ENCODE results near the gene AMBRA1. TPM values are rescaled to one million over a fixed set of nuclear protein-coding genes. Genes with fewer than 3 reads are reported as not detected.
"Not testable (repeated sequence)": the region's sequence is repeated elsewhere in the genome, so short reads cannot be mapped to it uniquely, and the experiment has no call there.

Gene AMBRA1
- total RNA-seq, 1 experiment from 2014 or later = 9.6 TPM

DNA sequence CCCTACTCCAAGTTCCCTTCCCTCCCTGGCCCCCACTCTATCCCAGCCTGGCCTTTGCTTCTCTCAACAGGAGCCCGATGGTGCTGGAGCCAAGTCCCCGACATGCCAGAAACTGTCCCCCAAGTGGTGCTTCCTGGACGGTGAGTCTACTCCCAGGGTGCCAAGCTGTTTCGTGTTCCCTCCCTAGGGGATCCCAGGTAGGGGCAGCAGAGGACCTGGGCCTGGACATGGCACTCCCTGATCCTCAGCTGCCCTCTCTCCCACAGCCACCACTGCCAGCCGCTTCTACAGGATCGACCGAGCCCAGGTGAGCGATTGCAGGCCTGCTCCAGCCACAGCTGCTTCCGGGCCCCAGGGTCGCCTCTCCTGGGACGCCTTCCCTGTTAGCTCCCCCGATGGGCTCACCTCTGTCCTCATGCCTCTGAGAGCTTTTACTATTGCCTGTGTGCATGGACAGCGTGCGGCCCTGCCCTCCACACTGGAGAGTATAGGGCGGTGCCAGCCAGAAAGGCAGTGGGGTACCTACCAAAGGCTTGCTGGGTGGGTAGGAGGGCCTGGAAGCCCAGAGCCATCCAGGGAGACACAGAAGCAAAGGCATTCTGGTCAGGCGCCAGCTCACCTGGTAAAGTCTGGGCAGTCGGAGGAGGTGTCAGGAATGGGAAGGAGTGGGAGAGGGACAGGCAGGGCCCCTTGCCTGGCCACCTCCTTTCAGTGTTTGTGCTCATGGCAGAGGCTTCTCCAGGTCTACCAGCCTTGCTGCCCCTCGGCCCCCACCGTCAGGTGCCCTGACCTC lies 217.4 kb downstream of the AMBRA1 start:
- DNase-seq (ENCODE audit: extremely low read depth, low read depth) = no peak

- DNase-seq (ENCODE audit: extremely low read depth, low read depth) = no peak
Observed at GRCh38 chr11:46375392-46376101, 218.3 kb downstream of the AMBRA1 start.

DNA sequence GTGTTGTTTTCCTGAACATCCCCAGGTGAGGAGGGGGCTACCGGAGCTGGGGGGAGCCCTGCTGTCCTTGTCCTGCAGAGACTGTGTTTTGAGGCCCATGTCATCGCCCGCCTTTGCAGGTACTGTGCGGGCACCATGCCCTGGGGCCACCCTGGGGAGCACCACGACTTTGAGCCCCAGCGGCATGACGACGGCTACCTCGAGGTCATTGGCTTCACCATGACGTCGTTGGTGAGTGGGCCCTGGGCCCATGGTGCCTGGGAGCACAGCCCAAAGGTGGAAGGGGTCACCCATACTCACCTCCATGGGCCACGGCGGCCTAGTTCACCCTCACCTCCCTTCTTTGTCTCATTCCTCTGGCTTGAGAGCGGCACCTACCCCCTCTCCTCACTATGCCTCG lies 219.0 kb downstream of the AMBRA1 start:
- DNase-seq (ENCODE audit: extremely low read depth, low read depth) = no peak

GRCh38 chr11:46373787-46374740 lies 219.8 kb downstream of the AMBRA1 start:
- DNase-seq (ENCODE audit: extremely low read depth, low read depth) = no peak

DNA sequence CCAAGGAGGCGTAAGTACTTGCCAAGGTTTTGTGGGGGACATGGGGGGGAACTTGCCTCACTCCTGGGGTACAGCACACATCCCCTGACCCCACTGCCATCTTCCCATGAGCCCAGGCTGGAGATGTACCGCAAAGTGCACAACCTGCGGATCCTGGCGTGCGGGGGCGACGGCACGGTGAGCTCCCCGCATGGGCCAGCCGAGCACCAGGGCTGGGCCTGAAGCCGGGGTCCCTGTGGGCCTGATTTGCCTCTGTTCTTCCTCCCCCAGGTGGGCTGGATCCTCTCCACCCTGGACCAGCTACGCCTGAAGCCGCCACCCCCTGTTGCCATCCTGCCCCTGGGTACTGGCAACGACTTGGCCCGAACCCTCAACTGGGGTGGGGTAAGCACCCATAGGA lies 221.3 kb downstream of the AMBRA1 start:
- DNase-seq (ENCODE audit: extremely low read depth, low read depth) = not testable (repeated sequence)

DNA sequence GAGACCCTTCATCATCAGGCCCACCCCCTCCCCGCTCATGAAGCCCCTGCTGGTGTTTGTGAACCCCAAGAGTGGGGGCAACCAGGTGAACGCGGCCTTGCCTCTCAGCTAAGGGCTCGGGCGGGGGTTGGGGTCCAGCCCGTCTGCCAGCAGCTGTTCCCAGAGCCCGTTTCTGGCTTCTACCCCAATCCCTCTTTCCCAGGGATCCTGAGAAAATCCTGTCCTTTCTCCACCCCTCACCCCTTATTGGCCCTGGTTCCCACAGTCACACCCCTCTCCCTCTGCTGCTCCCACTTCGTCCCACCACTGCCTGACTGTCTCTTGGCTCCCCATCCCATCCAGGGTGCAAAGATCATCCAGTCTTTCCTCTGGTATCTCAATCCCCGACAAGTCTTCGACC lies 221.7 kb downstream of the AMBRA1 start:
- DNase-seq (ENCODE audit: extremely low read depth, low read depth) = no peak

- not testable (repeated sequence) for DNase-seq (ENCODE audit: extremely low read depth, low read depth)
Observed at GRCh38 chr11:46371262-46371661, 222.6 kb downstream of the AMBRA1 start.

DNA sequence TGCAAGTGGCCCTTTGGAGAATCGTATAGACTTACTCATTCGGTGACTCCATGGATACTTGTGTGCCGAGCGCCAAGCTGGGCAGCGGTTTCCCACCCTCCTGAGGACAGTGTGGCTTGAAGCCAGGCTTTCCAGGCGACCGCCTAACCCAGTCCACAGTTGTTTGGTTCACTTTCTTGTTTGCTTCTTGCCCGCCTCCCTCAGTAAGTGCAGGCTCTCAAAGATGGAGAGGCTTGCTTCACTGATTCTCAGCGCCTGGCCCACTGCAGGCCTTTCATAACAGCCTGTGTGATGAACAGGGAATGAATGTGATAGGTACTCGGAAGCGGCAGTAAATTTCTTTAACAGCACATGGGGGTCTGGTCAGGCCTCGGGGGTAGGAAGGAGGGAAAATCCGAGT lies 223.6 kb downstream of the AMBRA1 start:
- no peak for DNase-seq (ENCODE audit: extremely low read depth, low read depth)

- DNase-seq (ENCODE audit: extremely low read depth, low read depth) = no peak
Observed at GRCh38 chr11:46369458-46370152, 224.2 kb downstream of the AMBRA1 start.

DNA sequence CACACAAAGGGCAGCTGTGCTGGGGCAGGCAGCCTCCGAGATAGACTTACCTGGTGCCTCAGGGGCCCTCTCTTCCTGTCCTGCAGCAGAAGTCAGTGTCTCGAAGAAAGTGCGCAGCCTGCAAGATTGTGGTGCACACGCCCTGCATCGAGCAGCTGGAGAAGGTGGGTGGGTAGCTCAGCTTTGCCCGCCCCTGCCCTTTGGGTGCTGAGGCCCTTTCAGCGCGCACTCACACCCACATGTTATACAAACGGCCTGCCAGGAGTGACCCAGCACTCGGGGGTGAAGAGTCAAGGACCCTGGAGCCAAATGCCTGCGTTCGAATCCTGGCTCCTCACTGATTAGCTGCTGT lies 225.9 kb downstream of the AMBRA1 start:
- DNase-seq (ENCODE audit: extremely low read depth, low read depth) = no peak

GRCh38 chr11:46367244-46367915 lies 226.4 kb downstream of the AMBRA1 start:
- no peak for DNase-seq (ENCODE audit: extremely low read depth, low read depth)

- DNase-seq (ENCODE audit: extremely low read depth, low read depth) = no peak
Observed at GRCh38 chr11:46366661-46367161, 227.1 kb downstream of the AMBRA1 start.

- DNase-seq (ENCODE audit: extremely low read depth, low read depth) = no peak
Observed at GRCh38 chr11:46366260-46366659, 227.6 kb downstream of the AMBRA1 start.

- DNase-seq (ENCODE audit: extremely low read depth, low read depth) = no peak
Observed at GRCh38 chr11:46364791-46365190, 229.0 kb downstream of the AMBRA1 start.

- DNase-seq (ENCODE audit: extremely low read depth, low read depth) = no peak
Observed at GRCh38 chr11:46364056-46364455, 229.8 kb downstream of the AMBRA1 start.

DNA sequence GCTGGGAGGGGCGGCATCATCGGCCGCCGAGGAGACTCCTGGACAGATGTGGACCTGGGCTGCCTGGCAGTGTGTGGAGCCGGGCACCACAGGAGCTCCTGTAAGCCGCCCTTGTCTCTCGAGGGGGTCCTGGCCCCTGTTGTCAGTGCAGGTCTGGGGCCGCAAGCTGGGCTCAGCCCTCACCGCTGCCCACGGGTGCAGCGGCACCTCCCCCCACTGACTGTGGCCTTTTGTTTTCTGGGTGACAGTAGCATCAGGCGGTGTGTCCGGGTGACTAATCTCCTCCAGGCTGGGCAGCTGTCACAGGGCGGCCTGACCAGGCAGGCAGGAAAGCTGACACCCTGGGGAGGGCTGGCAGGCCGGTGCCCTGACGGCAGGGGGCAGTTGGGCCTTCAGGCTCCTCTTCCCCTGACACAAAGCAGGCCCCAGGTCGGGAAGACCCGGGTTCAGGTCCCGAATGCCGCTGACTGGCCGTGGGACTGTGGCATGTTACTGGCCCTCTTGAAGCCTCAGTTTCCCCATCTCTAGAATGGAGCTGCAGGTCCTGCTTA lies 230.3 kb downstream of the AMBRA1 start:
- no peak for DNase-seq (ENCODE audit: extremely low read depth, low read depth)

- DNase-seq (ENCODE audit: extremely low read depth, low read depth) = no peak
Observed at GRCh38 chr11:46363031-46363407, 230.8 kb downstream of the AMBRA1 start.

DNA sequence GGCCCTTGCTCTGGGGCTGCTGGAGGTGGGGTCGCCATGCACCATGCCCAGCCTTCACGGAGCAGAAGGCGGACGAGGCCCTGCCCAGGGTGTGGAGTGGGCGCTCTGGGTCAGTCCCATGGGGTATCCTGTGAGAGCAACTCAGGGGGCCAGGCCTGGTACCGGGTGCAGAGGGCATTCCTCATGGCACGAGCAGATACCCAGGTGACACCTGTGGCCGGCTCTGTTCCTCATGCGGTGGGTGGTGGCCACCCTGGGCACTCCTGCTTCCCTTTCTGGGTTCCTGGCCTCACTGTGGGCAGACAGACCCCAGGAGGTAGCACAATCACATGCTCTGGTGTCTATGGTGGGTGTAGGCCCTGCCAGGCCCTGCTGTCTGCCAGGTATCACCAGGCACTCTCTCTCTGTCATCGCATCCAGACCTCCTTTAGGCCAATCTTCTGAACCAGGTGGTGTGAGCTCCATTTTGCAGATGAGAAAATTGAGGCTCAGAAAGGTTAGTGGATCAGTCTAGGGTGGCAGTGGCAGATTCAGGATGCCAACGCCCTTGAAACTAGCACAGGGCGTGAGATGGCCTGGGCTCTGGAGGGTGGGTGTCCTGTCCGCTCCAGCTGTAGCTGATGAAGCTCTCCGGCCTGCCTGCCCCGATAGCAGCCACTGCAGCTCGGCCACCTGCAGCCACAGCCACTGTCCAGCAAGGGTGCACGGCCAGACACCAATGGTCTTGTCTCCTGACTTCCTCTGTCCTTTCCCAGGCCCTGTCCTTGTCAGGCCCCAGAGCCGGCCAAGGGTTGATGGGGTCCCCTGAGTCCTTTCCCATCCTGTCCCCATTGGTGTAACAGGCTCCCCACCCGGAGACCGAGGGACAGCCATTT lies 231.4 kb downstream of the AMBRA1 start:
- DNase-seq (ENCODE audit: extremely low read depth, low read depth) = no peak

Measured in NCI-H460 (cell line).